ENCODE measurements around the gene CTSZ. TPM values are rescaled to one million over a fixed set of nuclear protein-coding genes. Genes with fewer than 3 reads are reported as not detected.

The CTSZ gene
- total RNA-seq, 1 donor from 2014 or later = 131 TPM

GRCh38 chr20:59004763-59005522 is 2.1 kb downstream of the CTSZ start:
- H3K4me1 ChIP-seq = peaks cover 55% of the 10 kb centered on the region
- H3K27ac ChIP-seq (replicated peaks) = peak overlapping the region; percentile 89
- no peak for TF ChIP-seq CTCF (IDR thresholded peaks at IDR 0.05; ENCODE audit: borderline replicate concordance)
- H3K27me3 ChIP-seq (ENCODE audit: low read depth) = no peaks in the 10 kb centered on the region
- intact Hi-C loops (cut with micrococcal nuclease) = no loop called here
- DNase-seq = peak; percentile 61
- peak overlapping the region; percentile 96 for H3K4me3 ChIP-seq
- peaks cover 21% of the 10 kb centered on the region for H3K36me3 ChIP-seq
- no peaks in the 10 kb centered on the region for H3K9me3 ChIP-seq (replicated peaks)

- intact Hi-C loops (cut with micrococcal nuclease) = no loop called here
- TF ChIP-seq CTCF (IDR thresholded peaks at IDR 0.05; ENCODE audit: borderline replicate concordance) = no peak
Observed at GRCh38 chr20:59004493-59004762, 2.6 kb downstream of the CTSZ start.

GRCh38 chr20:59003836-59004492 is 3.1 kb downstream of the CTSZ start:
- DNase-seq = no peak
- TF ChIP-seq CTCF (IDR thresholded peaks at IDR 0.05; ENCODE audit: borderline replicate concordance) = no peak
- Histone ChIP-seq H3K9me3 (replicated peaks) (no peaks in the 10 kb centered on the region), H3K27me3 (ENCODE audit: low read depth) (no peaks in the 10 kb centered on the region), H3K4me1 (peaks cover 51% of the 10 kb centered on the region), H3K27ac (replicated peaks) (peak overlapping the region; percentile 89), H3K36me3 (peaks cover 31% of the 10 kb centered on the region), H3K4me3 (peak overlapping the region; percentile 96)
- intact Hi-C loops (cut with micrococcal nuclease) = no loop called here

More at GRCh38 chr20:59004493-59004762, 2.6 kb downstream of the CTSZ start:
- DNase-seq = peak; percentile 61
- peaks cover 26% of the 10 kb centered on the region for H3K36me3 ChIP-seq
- H3K4me1 ChIP-seq = peaks cover 51% of the 10 kb centered on the region
- H3K4me3 ChIP-seq = peak overlapping the region; percentile 96
- H3K9me3 ChIP-seq (replicated peaks) = no peaks in the 10 kb centered on the region
- no peaks in the 10 kb centered on the region for H3K27me3 ChIP-seq (ENCODE audit: low read depth)
- peak overlapping the region; percentile 89 for H3K27ac ChIP-seq (replicated peaks)

GRCh38 chr20:59002874-59003399 is 4.1 kb downstream of the CTSZ start:
- Histone ChIP-seq H3K9me3 (replicated peaks) (no peaks in the 10 kb centered on the region), H3K27ac (replicated peaks) (no peak overlapping the region), H3K4me1 (peaks cover 51% of the 10 kb centered on the region), H3K4me3 (no peak overlapping the region), H3K36me3 (peaks cover 41% of the 10 kb centered on the region), H3K27me3 (ENCODE audit: low read depth) (no peaks in the 10 kb centered on the region)
- intact Hi-C loops (cut with micrococcal nuclease) = no loop called here
- no peak for DNase-seq
- no peak for TF ChIP-seq CTCF (IDR thresholded peaks at IDR 0.05; ENCODE audit: borderline replicate concordance)

GRCh38 chr20:59002388-59002787 is 4.7 kb downstream of the CTSZ start:
- intact Hi-C loops (cut with micrococcal nuclease) = no loop called here
- H3K9me3 ChIP-seq (replicated peaks) = no peaks in the 10 kb centered on the region
- H3K4me3 ChIP-seq = no peak overlapping the region
- peaks cover 45% of the 10 kb centered on the region for H3K4me1 ChIP-seq
- H3K27me3 ChIP-seq (ENCODE audit: low read depth) = no peaks in the 10 kb centered on the region
- no peak for TF ChIP-seq CTCF (IDR thresholded peaks at IDR 0.05; ENCODE audit: borderline replicate concordance)
- DNase-seq = no peak
- H3K36me3 ChIP-seq = peaks cover 47% of the 10 kb centered on the region
- no peak overlapping the region for H3K27ac ChIP-seq (replicated peaks)

Measured in left ventricle myocardium inferior (tissue), 1 donor.